RWPE2 (cell line): ENCODE measurements around the gene TTLL7.

Experiments
- ATAC-seq: fragments of 200-7000 bp; cut with Tn5 transposase; 3 replicates; pipeline ENCODE4 v1.9.1; 2021; ENCODE audit warnings: low read depth
- DNase-seq: peaks from one replicate; pipeline ENCODE4 v3.0.0-alpha.2; 2020; ENCODE audit warnings: low spot score
- H3K27ac ChIP-seq: fragments of 450-650 bp; 2 replicates; pipeline ENCODE4 v1.5.1; 2017; ENCODE audit warnings: mild to moderate bottlenecking; ENCODE audit not compliant: poor library complexity, severe bottlenecking
- H3K27me3 ChIP-seq: fragments of 250-450 bp; sonication (Bioruptor Pico); 2 replicates; pipeline ENCODE4 v1.5.1; 2021; ENCODE audit warnings: mild to moderate bottlenecking, moderate library complexity; ENCODE audit not compliant: insufficient read depth, poor library complexity, severe bottlenecking
- H3K36me3 ChIP-seq: fragments of 250-450 bp; sonication (Bioruptor Pico); 2 replicates; pipeline ENCODE4 v1.5.1; 2020; ENCODE audit warnings: low read depth, mild to moderate bottlenecking, moderate library complexity
- H3K4me1 ChIP-seq: fragments of 250-450 bp; sonication (Bioruptor Pico); 2 replicates; pipeline ENCODE4 v1.5.1; 2021; ENCODE audit warnings: mild to moderate bottlenecking, moderate library complexity; ENCODE audit not compliant: insufficient read depth, poor library complexity, severe bottlenecking
- H3K4me3 ChIP-seq: fragments of 250-450 bp; sonication (Bioruptor Pico); 2 replicates; pipeline ENCODE4 v1.5.1; 2021; ENCODE audit warnings: mild to moderate bottlenecking, moderate library complexity; ENCODE audit not compliant: severe bottlenecking
- H3K9me3 ChIP-seq: fragments of 250-450 bp; sonication (Bioruptor Pico); 2 replicates; pipeline ENCODE4 v1.5.1; 2021; ENCODE audit warnings: mild to moderate bottlenecking, moderate library complexity; ENCODE audit not compliant: severe bottlenecking
- CTCF ChIP-seq: fragments of 450-650 bp; IDR thresholded peaks from one replicate; pipeline ENCODE4 v1.5.1; 2017; ENCODE audit warnings: mild to moderate bottlenecking, moderate library complexity; ENCODE audit not compliant: poor library complexity, severe bottlenecking

Gene TTLL7

GRCh38 chr1:84027368-84027767 lies 28.4 kb upstream of the TTLL7 start:
- H3K27me3 ChIP-seq: no peaks in the 10 kb centered on the region
- H3K9me3 ChIP-seq: no peaks in the 10 kb centered on the region
- TF ChIP-seq CTCF: no peak
- H3K4me3 ChIP-seq: no peak overlapping the region
- ATAC-seq: no peak
- H3K27ac ChIP-seq: no peak overlapping the region
- DNase-seq: no peak
- no peaks in the 10 kb centered on the region for H3K4me1 ChIP-seq
- H3K36me3 ChIP-seq: no peaks in the 10 kb centered on the region

GRCh38 chr1:84025966-84026365 lies 27.0 kb upstream of the TTLL7 start:
- H3K4me3 ChIP-seq: no peak overlapping the region

GRCh38 chr1:84021822-84022221 lies 22.9 kb upstream of the TTLL7 start:
- Histone ChIP-seq H3K36me3 (no peaks in the 10 kb centered on the region), H3K9me3 (no peaks in the 10 kb centered on the region), H3K4me1 (no peaks in the 10 kb centered on the region), H3K27ac (no peak overlapping the region), H3K4me3 (no peak overlapping the region), H3K27me3 (no peaks in the 10 kb centered on the region)
- DNase-seq (no peak), ATAC-seq (no peak)
- TF ChIP-seq CTCF: no peak

More at GRCh38 chr1:84025966-84026365, 27.0 kb upstream of the TTLL7 start:
- no peak for TF ChIP-seq CTCF
- DNase-seq (no peak), ATAC-seq (no peak)
- Histone ChIP-seq H3K9me3 (no peaks in the 10 kb centered on the region), H3K27ac (no peak overlapping the region), H3K4me1 (no peaks in the 10 kb centered on the region), H3K36me3 (no peaks in the 10 kb centered on the region), H3K27me3 (no peaks in the 10 kb centered on the region)

- Histone ChIP-seq H3K4me1 (no peaks in the 10 kb centered on the region), H3K9me3 (no peaks in the 10 kb centered on the region), H3K27ac (no peak overlapping the region), H3K4me3 (no peak overlapping the region), H3K36me3 (no peaks in the 10 kb centered on the region), H3K27me3 (no peaks in the 10 kb centered on the region)
- DNase-seq: no peak
- no peak for ATAC-seq
- no peak for TF ChIP-seq CTCF
Measured at GRCh38 chr1:84020151-84020550, 21.2 kb upstream of the TTLL7 start.

GRCh38 chr1:84019217-84019616 lies 20.3 kb upstream of the TTLL7 start:
- Histone ChIP-seq H3K4me1 (no peaks in the 10 kb centered on the region), H3K27ac (no peak overlapping the region), H3K27me3 (no peaks in the 10 kb centered on the region), H3K36me3 (no peaks in the 10 kb centered on the region), H3K9me3 (no peaks in the 10 kb centered on the region), H3K4me3 (no peak overlapping the region)
- no peak for DNase-seq
- no peak for TF ChIP-seq CTCF
- ATAC-seq: no peak
